SU-DHL-6 (cell line): ENCODE data around the gene BIK.
A peak's percentile ranks its signal among the peaks of the same experiment; 100 is the strongest.

Experiments used
- CTCF ChIP-seq: fragments of 200-600 bp; sonication (generic); IDR thresholded peaks from one replicate; pipeline ENCODE4 v1.5.1; 2017; ENCODE audit warnings: antibody characterized with exemption, mild to moderate bottlenecking, low read length, moderate library complexity; ENCODE audit not compliant: insufficient read depth, poor library complexity, severe bottlenecking
- EZH2phosphoT487 ChIP-seq: fragments of 200-600 bp; sonication (generic), shearing (Covaris generic); conservative IDR thresholded peaks from 2 replicates; pipeline ENCODE4 v1.6.1; 2018; ENCODE audit warnings: mild to moderate bottlenecking, antibody characterized with exemption, low read length, moderate library complexity, mixed read lengths

GRCh38 chr22:43159484-43160178 is 49.1 kb downstream of the BIK start:
- TF ChIP-seq CTCF (peak; percentile 17), EZH2phosphoT487 (no peak)
